AML-193 (cell line): ENCODE measurements around the gene HAVCR1.
"Not testable (repeated sequence)": the region's sequence is repeated elsewhere in the genome, so short reads cannot be mapped to it uniquely, and the experiment has no call there.

Experiments used
- DNase-seq, 2 experiments: peaks; one replicate each; lab custom pipeline; 2025; lab: John Stamatoyannopoulos, UW

HAVCR1 gene

DNA sequence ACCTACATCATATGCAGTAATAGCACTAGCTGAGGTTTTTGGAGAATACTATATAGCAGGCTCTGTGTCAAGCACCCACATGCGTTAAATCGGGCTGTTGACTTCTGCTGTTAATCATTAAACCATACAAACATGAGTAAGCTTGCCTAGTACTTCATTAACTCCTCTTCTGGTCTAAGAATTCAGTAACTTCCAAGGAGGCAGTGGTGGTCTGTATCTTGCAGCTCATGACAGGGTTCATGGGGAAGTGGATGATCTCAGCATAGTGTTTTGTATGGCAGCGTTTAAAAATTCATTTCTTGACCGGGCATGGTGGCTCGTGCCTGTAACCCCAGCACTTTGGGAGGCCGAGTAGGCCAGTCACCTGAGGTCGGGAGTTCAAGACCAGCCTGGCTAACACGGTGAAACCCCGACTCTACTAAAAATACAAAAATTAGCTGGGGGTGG is at the start of gene HAVCR1:
TSS of gene HAVCR1 (minus strand) at position 24 of the 447 bp plus-strand sequence. CDS start 1,173 bp downstream, outside the sequence.
- DNase-seq = no peak

DNA sequence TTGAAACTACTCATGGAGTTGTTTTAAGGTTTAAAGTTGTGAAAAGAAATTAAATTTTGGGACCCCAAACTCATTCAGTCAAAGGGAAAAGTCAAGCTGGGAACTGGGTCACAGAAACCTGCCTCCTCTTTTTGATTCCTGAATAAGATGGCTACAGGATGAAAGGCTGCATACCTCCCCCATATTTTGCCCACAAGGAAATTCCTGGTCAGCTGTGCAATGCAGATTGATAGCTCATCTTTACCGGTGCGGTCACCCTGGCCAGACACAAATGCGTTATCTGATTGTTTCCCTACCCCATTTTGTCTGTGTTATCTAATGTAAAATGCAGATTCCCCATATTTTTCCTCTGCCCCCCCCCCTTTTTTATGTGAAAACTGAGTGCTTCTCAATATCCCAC is 48.6 kb upstream of the HAVCR1 start:
- no peak for DNase-seq

DNA sequence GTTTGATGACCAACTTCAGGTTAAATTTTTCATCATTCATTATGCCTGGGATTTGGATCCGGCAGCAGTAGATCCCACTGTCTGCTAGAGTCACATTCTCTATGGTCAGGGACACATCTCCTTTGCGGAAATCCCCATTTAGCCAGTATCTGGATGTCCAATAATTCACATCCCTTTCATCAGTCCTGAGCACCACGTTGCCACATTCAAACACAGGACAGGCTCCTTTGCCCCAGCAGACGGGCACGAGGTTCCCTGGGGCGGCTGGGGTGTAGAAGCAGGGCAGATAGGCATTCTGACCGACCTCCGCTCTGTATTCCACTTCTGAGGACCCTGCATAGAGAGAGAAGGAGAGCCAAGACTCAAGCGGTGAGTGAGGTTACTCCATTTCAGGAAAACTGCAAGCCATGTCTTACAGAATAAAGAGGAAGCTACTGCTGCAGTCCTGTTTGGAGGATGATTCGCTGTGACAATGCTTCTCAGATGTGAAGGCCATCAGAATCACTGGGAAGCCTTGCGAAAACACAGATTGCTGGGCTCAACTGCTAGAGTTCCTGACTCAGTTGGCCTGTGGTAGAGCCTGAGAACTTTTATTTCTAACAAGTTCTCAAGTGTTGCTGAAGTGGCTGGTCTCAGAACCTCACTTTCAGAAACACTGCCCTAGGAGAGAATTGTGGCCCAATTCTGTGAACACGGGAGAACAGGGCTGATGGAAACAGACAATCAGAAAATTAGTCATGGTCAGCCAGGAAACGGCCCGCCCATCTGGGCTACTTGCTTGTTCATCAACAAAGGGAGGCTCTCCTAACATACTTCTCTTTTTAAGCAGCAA is 47.9 kb upstream of the HAVCR1 start:
- peak; percentile 48 to 58 for DNase-seq

- peak; percentile 37 to 41 for DNase-seq
Observed at GRCh38 chr5:157100140-157100679, 41.3 kb upstream of the HAVCR1 start.

GRCh38 chr5:157088342-157088990 is 29.6 kb upstream of the HAVCR1 start:
- DNase-seq = no peak

- DNase-seq = no peak
Observed at GRCh38 chr5:157086751-157087359, 27.9 kb upstream of the HAVCR1 start.

GRCh38 chr5:157085930-157086329 is 27.0 kb upstream of the HAVCR1 start:
- DNase-seq = no peak

DNA sequence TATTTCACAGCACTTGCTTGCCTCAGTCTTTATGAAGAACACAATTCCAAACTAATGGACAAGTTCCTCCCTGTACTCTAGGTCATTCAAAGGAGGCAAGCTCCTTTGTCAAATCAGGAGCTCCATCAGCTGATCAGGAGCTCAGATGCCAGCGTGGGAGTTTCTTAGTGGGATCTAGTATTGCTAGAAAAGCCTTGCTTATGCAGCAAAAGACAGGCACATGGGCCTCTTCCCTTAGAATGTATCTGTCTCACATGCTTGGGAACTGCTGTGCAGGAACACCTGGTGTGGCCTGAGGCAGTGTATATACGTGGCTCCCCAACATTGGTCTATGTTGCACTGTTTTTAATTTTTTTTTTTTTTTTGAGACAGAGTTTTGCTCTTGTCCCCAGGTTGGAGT is 21.4 kb upstream of the HAVCR1 start:
- DNase-seq = no peak

- DNase-seq = no peak
Observed at GRCh38 chr5:157076558-157076957, 17.6 kb upstream of the HAVCR1 start.

GRCh38 chr5:157072508-157072907 is 13.6 kb upstream of the HAVCR1 start:
- no peak for DNase-seq

GRCh38 chr5:157069949-157070348 is 11.0 kb upstream of the HAVCR1 start:
- DNase-seq = no peak

GRCh38 chr5:157068785-157069184 is 9.9 kb upstream of the HAVCR1 start:
- DNase-seq = no peak

- no peak for DNase-seq
Observed at GRCh38 chr5:157068339-157068738, 9.4 kb upstream of the HAVCR1 start.

DNA sequence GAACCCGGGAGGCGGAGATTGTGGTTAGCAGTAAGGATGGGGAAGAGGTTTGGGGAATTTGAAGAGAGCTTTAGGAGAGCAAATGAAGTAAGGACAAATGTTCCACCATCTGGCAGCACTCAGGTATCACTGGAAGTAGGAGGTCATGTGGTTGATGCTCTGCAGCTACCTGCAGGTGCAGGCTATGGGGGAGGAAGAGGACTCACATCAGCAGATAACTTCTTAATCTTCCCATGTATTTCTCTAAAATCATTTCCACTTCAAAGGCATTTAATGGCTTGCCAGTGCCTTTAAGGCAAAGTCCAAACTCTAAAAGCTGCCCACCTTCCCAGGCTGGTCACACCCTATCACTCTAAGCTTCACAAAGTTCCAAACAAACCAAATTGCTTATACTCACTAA is 8.1 kb upstream of the HAVCR1 start:
- DNase-seq = no peak

DNA sequence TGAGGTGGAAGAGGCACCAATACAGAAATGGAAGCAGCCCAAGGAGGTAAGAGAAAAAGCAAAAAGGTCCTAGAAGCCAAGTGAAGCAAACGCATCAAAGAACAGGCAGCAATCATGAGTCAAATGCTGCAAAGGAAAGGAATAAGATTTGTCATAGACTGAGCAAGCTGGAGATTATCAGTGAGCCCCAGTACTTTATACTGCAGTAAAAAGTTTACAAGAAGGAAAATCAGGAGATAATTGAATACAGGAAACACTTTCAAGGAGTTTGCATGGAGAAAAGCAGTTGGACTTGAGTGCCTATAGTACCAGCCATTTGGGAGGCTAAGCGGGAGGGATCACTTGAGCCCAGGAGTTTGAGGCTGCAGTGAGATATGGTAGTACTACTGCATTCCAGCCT is 7.2 kb upstream of the HAVCR1 start:
- no peak for DNase-seq

DNA sequence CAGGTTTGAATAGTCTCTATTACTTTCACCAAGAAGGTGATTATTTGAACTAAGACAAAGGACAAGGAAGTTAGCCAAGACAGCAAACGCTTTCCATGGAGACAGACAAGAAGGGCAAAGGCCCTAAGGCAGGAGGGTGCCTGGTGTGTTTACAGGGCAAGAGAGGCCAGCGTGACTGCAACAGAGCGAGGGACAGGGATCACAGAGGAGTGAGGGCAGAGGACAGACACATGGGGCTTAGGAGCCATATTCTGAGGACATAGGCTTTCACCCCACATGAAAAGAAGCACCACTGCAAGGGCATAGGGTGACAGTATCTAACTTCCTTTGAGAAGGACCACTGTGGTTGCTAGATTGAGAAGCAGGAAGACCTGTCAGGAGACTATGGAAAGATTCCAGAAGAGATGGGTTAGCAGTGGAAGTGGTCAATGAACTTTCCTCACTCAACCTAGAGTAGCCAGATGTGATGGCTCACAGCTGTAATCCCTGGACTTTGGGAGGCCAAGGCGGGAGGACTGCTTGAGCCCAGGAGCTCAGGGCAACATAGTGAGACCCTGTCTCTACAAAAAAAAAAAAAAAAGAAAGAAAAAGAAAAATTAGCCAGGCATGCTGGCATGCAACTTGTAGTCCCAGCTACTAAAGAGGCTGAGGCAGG is 5.0 kb upstream of the HAVCR1 start:
- DNase-seq = no peak

GRCh38 chr5:157059891-157060290 is 975 bp upstream of the HAVCR1 start:
- DNase-seq = no peak

- DNase-seq = no peak
Observed at GRCh38 chr5:157057459-157058370, 1.2 kb downstream of the HAVCR1 start.

- not testable (repeated sequence) for DNase-seq
Observed at GRCh38 chr5:157056848-157057247, 2.1 kb downstream of the HAVCR1 start.

DNA sequence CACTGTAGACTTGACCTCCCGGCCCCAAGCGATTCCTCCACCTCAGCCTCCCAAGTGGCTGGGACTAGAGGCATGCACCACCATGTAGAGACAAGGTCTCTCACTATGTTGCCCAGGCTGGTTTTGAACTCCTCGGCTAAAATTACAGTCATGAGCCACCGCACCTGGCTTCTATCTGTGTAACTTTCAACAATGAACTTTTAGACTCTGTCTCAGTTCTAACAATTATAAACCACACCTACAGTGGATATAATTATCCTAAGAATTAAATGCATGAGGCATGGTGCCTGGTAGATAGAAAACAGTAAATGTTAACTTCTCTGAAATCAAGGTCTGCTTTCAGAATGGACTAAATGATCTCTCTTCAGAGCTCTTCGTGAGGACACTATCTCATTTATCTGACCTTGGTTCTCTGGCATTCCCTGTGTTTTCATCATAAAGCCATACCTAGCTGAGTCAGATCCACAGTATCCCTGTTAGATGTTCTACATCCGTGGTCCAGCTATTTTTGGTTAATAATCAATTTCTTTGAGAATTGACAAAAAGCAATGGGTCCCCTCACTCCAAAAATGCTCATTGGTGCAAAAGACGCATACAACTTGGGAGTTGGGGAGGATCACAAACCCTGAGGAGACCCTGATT is 7.2 kb downstream of the HAVCR1 start:
- DNase-seq = no peak

GRCh38 chr5:157050050-157050449 is 8.9 kb downstream of the HAVCR1 start:
- DNase-seq = no peak
